HG03457 (cell line): ENCODE measurements around the gene ZNF91.
"Not testable (repeated sequence)": the region's sequence is repeated elsewhere in the genome, so short reads cannot be mapped to it uniquely, and the experiment has no call there.

Experiments
- ATAC-seq: cut with Tn5 transposase; IDR thresholded peaks from one replicate; pipeline ENCODE4 v1.9.1; 2021; ENCODE audit warnings: moderate number of reproducible peaks; ENCODE audit not compliant: unreplicated experiment

Gene ZNF91

DNA sequence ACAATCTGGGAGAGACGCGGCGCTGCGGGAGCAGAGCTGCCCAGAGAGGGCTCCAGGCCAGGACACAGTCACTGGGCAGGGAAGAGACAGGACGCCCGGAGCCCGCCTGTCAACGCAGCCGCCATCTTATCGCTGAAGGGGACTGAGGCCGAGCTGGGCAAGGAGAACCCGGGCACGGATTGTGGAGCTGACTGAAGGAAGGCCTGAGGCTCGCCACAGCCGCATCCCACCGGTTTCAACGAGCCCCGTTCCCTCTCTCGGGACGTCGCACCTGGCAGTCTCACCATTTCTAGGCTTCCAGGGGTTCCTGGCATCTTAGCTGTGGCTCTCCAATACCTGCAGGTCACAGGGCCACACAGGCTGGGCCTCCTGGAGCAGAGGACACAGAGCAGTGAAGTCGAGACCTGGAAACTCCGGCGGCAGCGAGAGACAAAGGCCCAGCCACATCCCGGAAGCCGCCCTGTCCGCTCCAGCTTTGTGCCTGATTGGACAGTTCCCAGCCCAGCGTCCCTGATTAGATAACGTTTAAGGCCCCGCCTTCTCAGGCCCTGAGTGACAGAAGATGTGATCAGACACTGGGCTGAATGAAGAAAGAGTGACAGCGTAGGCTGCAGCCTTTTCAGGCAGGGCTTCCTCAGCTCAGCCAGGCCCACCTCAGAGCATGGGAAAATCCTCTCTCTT is at the start of gene ZNF91:
Gene ZNF91, minus strand, starts transcription at position 431 of the 681 bp plus-strand sequence. Its CDS starts 117 bp downstream, at position 314.
- ATAC-seq, result peak; percentile 94

DNA sequence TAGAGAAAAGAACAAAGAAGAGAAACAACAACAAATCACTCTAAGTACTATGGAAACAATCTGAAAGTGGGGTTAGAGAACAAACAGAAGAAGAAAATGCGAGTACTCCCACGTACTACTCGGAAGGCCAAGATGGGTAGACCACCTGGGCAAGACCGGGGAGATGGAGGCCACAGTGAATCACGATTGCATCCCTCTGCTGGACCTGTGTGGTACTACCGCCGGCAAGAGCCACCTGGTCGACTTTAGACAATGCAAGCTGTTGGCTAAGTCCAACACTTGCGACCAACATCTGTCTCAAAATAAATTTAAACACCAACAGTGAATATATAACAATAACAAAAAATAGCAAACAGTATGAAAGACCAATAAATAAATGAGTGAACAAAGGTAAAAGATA is 45.5 kb upstream of the ZNF91 start:
- no peak for ATAC-seq

DNA sequence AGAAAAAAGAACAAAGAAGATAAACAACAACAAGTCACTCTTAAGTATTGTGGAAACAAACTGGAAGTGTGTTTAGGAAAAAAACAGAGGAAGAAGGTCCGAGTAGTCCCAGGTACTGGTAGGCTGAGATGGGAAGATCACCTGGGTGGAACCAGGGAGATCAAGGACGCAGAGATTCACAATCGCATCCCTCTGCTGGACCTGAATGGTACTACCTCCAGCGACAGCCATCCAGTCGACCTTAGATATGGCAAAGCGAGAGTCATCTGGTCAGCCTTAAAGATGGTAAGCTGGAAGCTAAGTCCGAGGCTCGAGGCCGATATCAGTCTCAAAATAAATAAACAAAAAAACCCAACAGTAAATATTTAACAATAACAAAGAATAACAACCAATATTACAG is 44.9 kb upstream of the ZNF91 start:
- ATAC-seq, result no peak

DNA sequence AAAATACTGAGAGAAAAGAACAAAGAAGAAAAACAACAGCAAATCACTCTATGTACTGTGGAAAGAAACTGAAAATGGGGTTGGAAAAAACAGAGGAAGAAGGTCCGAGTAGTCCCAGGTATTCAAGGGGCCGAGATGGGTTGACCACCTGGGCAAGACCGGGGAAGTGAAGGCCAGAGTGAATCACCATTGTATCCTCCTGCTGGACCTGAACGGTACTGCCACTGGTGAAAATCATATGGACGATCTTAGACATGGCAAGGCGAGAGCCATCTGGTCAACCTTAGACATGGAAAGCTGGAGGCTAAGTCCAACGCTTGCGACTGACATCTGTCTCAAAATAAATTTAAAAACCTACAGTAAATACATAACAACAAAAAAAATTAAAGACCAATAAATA is 44.4 kb upstream of the ZNF91 start:
- ATAC-seq, result no peak

DNA sequence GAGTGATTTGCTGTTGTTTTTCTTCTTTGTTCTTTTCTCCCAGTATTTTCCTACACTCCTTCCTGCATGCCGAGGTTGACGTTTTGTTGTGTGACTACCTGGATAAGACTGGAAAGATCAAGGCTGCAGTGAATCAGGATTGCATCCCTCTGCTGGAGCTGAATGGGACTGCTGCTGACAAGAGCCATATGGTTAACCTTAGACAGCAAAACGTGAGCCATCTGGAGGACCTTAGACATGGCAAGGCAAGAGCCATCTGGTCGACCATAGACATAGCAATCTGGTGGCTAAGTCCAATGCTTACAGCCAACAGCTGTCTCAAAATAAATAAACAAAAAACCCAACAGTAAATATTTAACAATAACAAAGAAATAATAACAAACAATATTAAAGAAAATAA is 42.6 kb upstream of the ZNF91 start:
- no peak for ATAC-seq

DNA sequence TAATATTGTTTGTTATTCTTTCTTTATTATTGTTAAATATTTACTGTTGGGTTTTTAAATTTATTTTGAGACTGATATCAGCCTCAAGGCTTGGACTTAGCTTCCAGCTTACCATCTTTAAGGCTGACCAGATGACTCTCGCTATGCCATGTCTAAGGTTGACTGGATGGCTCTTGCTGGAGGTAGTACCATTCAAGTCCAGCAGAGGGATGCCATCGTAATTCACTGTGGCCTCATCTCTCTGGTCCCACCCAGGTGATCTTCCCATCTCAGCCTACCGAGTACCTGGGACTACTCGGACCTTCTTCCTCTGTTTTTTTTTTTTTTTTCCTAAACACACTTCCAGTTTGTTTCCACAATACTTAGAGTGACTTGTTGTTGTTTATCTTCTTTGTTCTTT is 41.7 kb upstream of the ZNF91 start:
- ATAC-seq, result no peak

DNA sequence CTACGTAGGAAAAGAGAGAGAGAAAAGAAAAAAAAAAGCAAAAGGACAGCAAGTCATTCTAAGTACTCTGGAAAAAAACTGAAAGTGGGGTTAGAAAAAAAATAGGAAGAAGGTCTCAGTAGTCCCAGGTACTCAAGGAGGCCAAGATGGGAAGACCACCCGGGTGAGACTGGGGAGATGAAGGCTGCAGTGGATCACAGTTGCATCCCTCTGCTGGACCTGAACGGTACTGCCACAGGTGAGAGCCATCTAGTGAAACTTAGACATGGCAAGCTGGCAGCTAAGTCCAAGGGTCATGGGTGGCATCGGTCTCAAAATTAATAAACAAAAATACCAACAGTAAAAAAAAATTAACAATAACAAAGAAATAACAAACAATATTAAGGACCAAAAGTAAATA is 41.0 kb upstream of the ZNF91 start:
- ATAC-seq, result no peak

DNA sequence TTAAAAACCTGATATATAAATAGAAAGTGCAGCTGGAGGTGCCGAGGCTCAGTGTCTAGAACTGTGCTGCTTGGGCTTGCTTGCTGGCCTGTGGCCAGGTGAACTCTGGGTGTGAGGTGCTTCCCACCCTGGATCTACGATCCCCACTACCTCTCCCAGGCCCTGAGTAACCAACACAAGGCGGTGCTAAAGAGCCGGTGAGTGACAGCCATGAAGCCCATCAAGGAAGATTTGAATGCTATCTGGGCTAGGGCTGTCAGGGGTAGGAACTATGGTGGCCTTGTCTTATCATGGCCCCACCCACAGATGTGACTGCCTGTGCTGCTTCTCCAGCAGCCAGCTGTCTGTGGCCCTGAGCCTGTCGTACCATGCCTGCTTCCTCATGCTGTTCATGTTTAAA is 25.6 kb upstream of the ZNF91 start:
- ATAC-seq, result no peak

DNA sequence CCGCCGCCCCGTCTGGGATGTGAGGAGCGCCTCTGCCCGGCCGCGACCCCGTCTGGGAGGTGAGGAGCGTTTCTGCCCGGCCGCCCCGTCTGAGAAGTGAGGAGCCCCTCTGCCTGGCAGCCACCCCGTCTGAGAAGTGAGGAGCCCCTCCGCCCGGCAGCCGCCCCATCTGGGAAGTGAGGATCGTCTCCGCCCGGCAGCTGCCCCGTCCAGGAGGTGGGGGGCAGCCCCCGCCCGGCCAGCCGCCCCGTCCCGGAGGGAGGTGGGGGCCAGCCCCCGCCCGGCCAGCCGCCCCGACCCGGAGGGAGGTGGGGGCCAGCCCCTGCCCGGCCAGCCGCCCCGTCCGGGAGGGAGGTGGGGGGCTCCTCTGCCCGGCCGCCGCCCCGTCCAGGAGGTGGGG is 24.0 kb upstream of the ZNF91 start:
- ATAC-seq, result not testable (repeated sequence)

DNA sequence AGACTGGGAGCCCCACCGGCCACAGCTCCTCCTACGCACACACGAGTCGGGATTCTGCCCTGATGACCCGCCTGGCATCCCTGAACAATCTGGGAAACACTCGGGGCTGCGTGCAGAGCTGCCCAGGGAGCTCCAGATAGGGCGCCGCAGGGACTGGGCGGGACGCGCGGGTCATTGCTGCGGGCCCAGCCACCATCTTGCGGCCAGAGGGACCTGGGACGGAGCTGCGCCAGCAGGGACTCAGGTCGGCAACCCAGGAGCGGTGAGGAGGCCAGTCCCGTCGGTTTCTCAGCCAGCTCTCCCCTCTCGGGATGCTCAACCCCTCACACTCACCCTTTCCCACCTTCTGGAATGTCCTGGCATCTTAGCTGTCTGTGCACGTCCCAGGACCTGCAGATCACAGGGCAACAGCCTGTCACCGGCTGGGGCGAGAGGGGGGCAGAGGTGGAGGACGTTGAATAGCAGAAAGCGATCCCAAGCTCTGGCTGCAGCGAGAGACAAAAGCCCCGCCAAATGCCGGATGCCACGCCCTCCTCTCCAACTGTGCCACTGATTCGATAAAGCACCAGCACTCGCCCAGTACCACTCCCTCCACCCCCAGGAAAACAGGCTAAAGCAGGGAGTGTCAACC is 20.4 kb upstream of the ZNF91 start:
- no peak for ATAC-seq

DNA sequence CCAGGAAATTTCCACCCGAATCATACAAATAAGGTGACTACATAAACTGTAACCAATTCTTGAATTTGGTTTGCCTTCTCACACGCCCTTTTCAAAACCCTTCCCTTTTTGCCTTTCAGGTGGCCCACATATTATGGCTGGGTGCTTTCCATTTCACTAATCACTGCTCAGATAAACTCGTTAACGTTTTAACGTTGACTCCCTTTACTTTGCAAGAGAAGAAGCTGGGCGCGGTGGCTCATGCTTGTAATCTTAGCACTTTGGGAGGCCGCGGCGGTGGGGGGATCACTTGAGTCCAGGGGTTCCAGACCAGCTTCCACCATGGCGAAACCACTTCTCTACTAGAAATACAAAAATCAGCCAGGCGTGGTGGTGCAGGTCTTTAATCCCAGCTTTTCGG is 19.8 kb upstream of the ZNF91 start:
- no peak for ATAC-seq

DNA sequence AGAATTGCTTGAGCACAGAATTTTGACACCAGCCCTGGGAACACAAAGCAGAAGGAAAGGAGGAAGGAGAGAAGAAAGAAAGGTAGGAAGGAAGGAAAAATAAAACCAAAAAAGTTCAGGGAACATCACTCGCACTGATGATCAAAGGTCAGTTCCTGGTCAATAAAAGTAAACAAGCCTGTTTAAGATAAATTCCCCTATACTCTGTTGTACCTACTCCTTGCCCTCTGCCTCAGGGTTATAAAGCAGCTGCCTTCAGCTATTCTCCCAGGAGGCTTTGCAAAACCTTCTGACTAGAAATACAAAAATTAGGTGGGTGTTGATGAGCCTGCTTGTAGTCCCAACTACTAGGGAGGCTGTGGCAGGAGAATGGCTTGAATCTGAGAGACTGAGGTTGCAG is 14.9 kb upstream of the ZNF91 start:
- no peak for ATAC-seq

DNA sequence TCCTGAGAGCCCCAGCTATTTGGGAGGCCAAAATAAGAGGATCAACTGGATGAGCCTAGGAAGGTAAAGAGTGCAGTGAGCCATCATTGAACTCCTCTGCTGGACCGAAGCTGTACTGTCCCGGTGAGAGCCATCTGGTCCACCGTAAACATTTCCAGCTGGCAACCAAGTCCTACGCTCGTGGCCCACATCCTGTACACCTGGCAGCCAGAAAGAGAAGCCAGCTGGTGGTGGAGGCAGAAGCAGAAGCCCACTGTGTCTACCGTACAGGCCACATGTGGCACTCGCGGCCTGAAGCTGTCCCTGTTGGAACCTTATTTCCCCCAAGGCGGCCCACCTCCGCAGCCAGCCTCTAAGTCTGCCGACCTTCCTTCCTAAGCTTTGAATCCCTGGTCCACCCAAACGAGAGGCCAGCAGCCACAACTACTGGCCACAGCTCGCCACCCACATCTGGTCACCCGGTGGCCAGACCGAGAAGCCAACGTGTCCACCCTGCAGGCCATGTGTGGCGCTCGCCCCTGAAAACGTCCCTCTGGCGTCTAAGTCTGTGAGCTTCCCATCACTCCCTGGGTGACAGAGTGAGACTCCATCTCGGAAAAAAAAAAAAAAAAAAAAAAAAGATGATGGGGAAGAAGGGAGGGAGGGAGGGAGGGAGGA is 14.2 kb upstream of the ZNF91 start:
- ATAC-seq, result no peak

DNA sequence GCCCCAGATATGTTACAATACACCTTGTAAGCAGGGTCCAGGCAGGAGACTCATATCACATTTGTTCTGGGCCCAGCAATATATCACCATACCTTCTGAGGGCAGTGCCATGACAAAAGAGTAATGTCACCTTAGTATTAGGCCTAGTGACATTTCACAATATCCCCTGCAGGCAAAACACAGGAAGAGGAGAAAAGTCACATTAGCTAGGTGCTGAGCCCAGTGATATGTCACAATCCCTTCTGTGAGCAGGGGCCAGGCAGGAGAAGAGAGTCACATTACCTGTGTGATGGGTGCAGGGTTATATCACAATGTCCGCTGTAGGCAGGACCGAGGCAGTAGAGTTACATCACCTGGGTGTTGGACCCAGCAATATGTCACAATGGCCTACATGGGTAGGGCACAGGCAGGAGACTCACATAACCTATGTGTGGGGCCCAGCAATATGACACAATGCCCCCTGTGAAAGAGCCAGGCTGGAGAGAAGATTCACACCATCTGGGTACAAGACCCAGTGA is 12.4 kb upstream of the ZNF91 start:
- ATAC-seq, result no peak

DNA sequence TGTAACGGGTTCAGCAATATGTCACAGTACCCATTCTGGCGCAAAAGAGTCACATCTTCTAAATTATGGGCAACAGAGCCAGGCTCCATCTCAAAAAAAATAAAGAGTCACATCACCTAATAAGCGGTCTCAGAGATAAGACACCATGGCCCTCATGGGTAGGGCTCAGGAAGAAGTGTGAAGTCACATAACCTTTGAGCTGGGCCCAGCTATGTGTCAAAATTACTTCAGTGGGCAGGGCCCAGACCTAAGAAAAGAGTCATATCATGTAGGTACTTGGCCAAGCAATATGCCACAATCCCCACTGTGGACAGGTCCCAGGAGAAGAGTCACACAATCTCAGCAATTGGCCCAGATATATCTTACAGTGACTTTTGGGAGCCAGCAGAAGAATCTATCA is 11.4 kb upstream of the ZNF91 start:
- no peak for ATAC-seq

DNA sequence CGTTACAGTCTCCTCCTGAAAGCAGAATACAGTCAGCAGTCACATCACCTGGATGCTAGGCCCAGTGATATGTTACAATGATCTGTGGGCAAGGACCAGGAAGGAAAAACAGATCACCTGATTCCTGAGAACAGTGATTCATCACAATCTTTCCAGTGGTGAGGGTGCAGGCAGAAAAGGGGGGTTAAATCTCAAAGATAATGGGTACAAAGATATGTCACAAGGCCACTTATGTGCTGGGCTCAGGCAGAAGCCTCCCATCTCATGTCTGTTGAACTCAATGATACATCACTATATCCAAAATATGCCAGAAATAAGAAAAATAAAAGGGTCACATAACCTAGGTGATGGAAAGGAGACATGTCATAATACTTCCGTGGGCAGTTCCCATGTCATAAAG is 10.8 kb upstream of the ZNF91 start:
- no peak for ATAC-seq

DNA sequence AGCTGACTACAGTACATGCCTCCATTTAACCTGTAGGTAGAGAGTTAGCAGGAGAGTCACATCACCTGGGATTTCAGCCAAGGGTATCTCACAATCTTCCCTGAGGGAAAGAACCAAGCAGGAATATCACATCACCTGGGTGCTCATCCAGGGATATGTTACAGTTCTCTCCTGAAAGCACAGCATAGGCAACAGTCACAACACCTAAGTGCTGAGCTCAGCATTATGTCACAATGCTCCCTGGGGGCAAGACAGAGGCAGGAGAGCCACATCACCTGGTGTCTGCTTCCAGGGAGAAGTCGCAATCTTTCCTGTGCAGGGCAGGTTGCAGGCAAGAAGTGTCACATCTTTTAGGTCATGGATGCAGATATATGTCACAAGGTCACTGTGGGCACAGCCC is 9.4 kb upstream of the ZNF91 start:
- ATAC-seq, result no peak

DNA sequence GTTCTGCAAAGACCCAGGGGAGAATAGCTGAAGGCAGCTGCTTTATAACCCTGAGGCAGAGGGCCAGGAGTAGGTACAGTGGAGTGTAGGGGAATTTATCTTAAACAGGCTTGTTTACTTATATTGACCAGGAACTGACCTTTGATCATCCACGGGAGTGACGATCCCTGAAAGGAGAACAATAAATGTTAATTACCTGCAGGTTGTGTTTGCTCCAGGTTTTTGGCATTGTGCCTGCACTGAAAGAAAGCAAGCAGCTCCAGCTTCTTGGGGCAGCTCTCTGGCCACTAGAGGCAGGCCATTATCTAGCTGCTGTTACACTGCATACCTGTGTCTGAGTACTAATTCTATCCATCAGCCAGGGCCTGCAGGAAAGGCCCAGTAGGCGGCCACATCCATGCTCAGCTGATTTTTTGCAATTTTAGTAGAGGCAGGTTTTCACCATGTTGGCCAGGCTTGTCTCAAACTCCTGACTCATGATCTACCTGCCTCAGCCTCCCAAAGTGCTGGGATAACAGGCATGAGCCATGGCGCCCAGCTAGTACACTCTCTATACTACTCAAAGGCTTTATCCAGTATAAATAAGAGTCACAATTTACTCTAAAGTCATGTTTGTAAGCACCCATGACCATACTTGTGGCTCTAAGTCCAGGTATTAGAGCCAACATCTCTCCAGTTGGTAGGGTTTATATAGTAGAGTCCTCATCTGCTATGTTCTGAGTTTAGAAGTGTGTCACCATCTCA is 8.5 kb upstream of the ZNF91 start:
- no peak for ATAC-seq

DNA sequence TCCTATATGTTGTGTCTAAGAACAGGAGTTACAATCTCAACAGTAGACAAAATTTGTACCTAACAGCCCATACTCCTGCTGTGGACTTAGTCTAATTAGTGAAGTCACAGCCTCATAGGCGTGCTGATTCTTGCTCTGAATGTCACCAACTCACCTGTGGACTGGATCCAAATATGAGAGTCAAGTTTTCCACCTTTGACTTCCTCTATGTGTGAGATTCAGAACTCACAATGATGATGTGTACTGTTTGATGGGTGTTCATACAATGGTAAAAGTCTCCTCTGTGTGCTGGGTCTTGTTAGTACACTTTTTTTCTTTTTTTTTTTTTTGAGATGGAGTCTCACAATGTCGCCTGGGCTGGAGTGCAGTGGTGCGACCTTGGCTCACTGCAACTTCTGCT is 7.8 kb upstream of the ZNF91 start:
- no peak for ATAC-seq

DNA sequence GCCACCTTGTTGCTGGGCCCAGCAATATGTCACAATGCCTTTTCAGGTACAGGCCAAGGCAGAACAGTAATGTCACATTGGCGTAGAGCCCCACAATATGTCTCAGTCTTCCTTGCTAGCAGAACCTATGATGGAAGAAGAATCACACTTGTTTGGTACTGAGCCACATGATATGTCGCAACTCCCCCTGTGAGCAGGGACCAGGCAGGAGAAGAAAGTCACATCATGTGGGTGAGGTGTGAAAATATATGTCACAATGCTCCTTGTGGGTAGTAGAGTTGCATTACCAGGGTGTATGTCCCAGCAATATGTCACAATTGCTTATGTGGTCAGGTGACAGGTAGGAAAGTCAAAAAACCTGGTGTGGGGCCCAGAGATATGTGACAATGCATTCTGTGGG is 7.1 kb upstream of the ZNF91 start:
- no peak for ATAC-seq

DNA sequence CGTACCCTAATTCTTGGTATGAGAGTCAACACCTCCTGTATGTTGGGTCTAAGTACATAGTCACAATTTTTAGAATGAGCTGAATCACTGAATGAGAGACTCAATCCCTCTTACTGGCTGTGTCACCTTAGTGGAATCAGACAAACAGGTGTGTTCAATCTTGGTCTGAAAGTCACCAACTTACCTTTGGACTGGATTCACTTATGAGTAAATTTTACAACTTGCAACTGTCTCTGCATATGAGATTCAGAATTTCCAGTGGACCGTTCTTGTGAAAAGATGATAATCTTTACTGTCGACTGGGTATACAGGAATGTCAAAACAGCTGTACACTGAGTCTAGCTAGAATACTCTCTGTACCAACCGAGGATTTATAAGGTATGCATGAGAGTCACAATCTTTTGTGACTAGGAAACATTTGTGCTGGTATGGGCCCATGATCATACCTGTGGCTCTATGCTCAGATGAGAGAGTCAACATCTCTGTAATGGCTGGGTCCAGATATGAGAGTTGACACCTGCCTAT is 5.9 kb upstream of the ZNF91 start:
- ATAC-seq, result no peak
